Measurements from ENCODE around the gene CDHR2.

The CDHR2 gene

DNA sequence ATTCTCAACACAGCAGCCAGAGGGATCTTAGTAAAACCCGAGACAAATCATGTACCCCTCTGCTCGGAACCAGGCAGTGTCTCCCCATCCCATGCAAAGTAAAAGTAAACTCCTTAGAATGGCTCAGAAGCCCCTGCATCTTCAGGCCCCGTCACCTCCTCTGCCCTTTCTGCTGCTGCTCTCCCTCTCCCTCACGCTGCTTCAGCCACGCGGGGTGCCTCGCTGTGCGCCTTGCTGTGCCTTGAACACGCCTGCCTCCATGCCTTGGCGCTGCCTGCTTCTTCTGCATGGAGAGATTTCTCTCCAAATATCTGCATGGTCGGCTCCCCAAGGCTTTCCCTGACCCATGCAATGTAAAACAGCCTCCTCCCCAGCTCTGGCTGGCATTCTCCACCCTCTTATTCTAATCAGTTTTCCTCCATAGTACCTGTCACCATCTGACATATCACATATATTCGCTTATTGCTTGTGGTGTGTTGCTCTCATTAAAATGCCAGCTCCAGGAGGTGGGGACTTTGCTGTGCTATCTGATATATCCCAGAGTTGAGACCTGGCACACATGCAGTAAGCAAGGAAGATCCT, 52.9 kb downstream of the CDHR2 start:
- Histone ChIP-seq H3K9me3 (ENCODE audit: control insufficient read depth in 5 of 5, low read length in 5 of 5) (no peaks in the 10 kb centered on the region), H3K4me1 (ENCODE audit: control insufficient read depth in 5 of 5, insufficient read depth in 5 of 5, low read length in 5 of 5) (peaks cover 0 to 3% (median 0%) of the 10 kb centered on the region in 5 donors), H3K4me3 (ENCODE audit: low read depth in 1 of 5, low read length in 5 of 5) (no peak overlapping the region), H3K27me3 (ENCODE audit: control insufficient read depth in 5 of 5, insufficient read depth in 4 of 5, low read length in 5 of 5) (peaks cover 6 to 17% (median 12%) of the 10 kb centered on the region in 5 donors), H3K9ac (ENCODE audit: low read length in 5 of 5) (no peak overlapping the region), H3K27ac (ENCODE audit: low read depth, low read length) (no peak overlapping the region), H3K36me3 (ENCODE audit: control insufficient read depth in 5 of 5, insufficient read depth in 5 of 5, low read length in 5 of 5) (no peaks in the 10 kb centered on the region)

DNA sequence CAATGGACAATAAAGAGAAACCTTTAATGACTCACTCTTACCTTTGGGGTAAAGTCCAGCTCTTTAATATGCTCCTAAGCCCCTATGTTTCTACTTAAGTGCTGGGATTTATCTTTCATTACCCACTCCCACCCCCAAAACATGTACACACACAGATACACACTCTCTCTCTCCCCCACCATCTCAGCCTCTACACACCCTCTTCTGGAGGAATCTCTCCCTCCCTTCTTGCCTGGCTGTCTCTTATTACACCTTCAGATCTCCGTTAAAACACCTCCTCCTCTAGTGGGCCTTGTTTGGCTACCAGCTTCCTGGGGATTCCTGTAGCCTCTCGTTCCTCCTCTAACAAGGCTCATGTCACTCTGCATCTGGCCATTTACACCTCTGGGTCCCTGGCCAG, 53.9 kb downstream of the CDHR2 start:
- Histone ChIP-seq H3K9me3 (ENCODE audit: control insufficient read depth in 5 of 5, low read length in 5 of 5) (no peaks in the 10 kb centered on the region), H3K27me3 (ENCODE audit: control insufficient read depth in 5 of 5, insufficient read depth in 4 of 5, low read length in 5 of 5) (peaks cover 0 to 12% (median 6%) of the 10 kb centered on the region in 5 donors), H3K4me1 (ENCODE audit: control insufficient read depth in 5 of 5, insufficient read depth in 5 of 5, low read length in 5 of 5) (no peaks in the 10 kb centered on the region), H3K9ac (ENCODE audit: low read length in 5 of 5) (no peak overlapping the region), H3K36me3 (ENCODE audit: control insufficient read depth in 5 of 5, insufficient read depth in 5 of 5, low read length in 5 of 5) (no peaks in the 10 kb centered on the region), H3K4me3 (ENCODE audit: low read depth in 1 of 5, low read length in 5 of 5) (no peak overlapping the region), H3K27ac (ENCODE audit: low read depth, low read length) (no peak overlapping the region)

DNA sequence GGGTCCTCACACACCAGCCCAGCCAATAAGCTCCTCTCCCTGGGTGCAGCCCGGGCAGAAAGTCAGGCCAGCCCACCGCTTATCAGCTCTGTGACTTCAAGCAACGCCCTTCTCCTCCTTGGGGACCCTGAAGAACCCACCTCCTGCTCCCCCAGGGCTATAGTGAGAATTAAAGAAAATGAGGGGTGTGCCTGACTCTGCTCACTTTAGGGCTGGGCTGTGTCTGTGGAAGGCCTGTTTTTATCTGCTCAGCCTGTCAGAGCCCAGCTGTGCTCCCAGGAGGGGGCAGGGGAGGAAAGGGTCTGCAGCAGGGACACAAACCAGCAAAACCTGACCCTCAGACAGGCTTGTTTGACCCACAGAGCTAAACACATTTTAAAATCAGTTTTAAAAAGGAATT, 56.9 kb downstream of the CDHR2 start:
- H3K4me3 ChIP-seq (ENCODE audit: low read depth in 1 of 5, low read length in 5 of 5), result no peak overlapping the region
- H3K36me3 ChIP-seq (ENCODE audit: control insufficient read depth in 5 of 5, insufficient read depth in 5 of 5, low read length in 5 of 5), result no peaks in the 10 kb centered on the region
- peaks cover 6 to 13% (median 9%) of the 10 kb centered on the region in 5 donors for H3K27me3 ChIP-seq (ENCODE audit: control insufficient read depth in 5 of 5, insufficient read depth in 4 of 5, low read length in 5 of 5)
- H3K9ac ChIP-seq (ENCODE audit: low read length in 5 of 5), result no peak overlapping the region
- peaks cover 0 to 10% (median 8%) of the 10 kb centered on the region in 5 donors for H3K4me1 ChIP-seq (ENCODE audit: control insufficient read depth in 5 of 5, insufficient read depth in 5 of 5, low read length in 5 of 5)
- no peak overlapping the region for H3K27ac ChIP-seq (ENCODE audit: low read depth, low read length)
- no peaks in the 10 kb centered on the region for H3K9me3 ChIP-seq (ENCODE audit: control insufficient read depth in 5 of 5, low read length in 5 of 5)

DNA sequence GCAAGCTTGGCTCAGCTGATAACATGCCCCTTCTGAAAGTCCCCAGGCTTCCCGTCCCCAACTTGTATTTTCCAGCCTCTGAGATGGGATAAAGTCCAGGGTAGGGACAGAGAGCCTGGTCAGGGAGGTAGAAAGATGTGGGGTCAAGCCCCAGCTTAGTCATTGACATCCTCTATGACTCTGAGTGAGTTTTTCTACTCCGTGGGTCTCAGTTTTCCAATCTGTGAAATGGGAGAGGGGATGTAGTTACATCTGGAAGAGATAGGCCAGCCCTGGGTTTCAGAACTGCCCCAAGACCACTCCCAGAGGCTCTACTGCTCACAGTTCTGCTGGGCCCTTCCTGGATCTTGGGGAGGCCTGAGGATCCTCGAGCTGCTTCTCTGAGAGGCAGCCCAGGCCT, 57.7 kb downstream of the CDHR2 start:
- Histone ChIP-seq H3K27me3 (ENCODE audit: control insufficient read depth in 5 of 5, insufficient read depth in 4 of 5, low read length in 5 of 5) (peaks cover 6 to 13% (median 9%) of the 10 kb centered on the region in 5 donors), H3K27ac (ENCODE audit: low read depth, low read length) (no peak overlapping the region), H3K4me3 (ENCODE audit: low read depth in 1 of 5, low read length in 5 of 5) (no peak overlapping the region), H3K36me3 (ENCODE audit: control insufficient read depth in 5 of 5, insufficient read depth in 5 of 5, low read length in 5 of 5) (no peaks in the 10 kb centered on the region), H3K4me1 (ENCODE audit: control insufficient read depth in 5 of 5, insufficient read depth in 5 of 5, low read length in 5 of 5) (peaks cover 0 to 10% (median 8%) of the 10 kb centered on the region in 5 donors), H3K9ac (ENCODE audit: low read length in 5 of 5) (no peak overlapping the region), H3K9me3 (ENCODE audit: control insufficient read depth in 5 of 5, low read length in 5 of 5) (no peaks in the 10 kb centered on the region)

DNA sequence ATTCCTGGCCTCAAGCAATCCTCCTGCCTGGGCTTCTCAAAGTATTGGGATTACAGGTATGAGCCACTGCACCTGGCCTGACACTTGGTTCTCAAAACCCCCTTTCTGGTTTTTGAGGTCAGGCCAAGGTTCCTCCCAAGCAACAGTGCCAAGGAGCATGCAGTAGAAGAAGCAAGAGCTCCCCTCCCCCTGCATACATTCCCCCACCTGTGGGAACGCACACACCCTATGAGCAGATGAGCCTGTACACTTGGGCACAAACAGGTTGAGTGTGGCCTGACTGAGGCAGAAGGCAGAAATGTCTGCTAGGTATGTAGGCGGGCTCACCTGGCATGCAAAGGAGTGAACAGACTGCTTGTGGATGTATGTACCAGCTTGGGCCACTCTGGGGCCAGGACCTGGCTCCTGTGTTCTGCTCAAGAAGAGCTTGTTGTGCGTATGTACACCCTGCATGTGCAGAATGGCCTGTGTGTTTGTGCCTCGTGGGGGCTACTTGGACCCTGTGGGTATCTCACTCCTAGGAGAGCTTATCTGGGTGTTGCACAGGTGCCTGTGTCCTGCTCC, 59.1 kb downstream of the CDHR2 start:
- no peaks in the 10 kb centered on the region for H3K36me3 ChIP-seq (ENCODE audit: control insufficient read depth in 5 of 5, insufficient read depth in 5 of 5, low read length in 5 of 5)
- H3K9ac ChIP-seq (ENCODE audit: low read length in 5 of 5), result peak overlapping the region in 1 of 5 donors; percentile 5
- peaks cover 0 to 10% (median 8%) of the 10 kb centered on the region in 5 donors for H3K4me1 ChIP-seq (ENCODE audit: control insufficient read depth in 5 of 5, insufficient read depth in 5 of 5, low read length in 5 of 5)
- peaks cover 6 to 20% (median 7%) of the 10 kb centered on the region in 5 donors for H3K27me3 ChIP-seq (ENCODE audit: control insufficient read depth in 5 of 5, insufficient read depth in 4 of 5, low read length in 5 of 5)
- no peak overlapping the region for H3K27ac ChIP-seq (ENCODE audit: low read depth, low read length)
- no peaks in the 10 kb centered on the region for H3K9me3 ChIP-seq (ENCODE audit: control insufficient read depth in 5 of 5, low read length in 5 of 5)
- no peak overlapping the region for H3K4me3 ChIP-seq (ENCODE audit: low read depth in 1 of 5, low read length in 5 of 5)

DNA sequence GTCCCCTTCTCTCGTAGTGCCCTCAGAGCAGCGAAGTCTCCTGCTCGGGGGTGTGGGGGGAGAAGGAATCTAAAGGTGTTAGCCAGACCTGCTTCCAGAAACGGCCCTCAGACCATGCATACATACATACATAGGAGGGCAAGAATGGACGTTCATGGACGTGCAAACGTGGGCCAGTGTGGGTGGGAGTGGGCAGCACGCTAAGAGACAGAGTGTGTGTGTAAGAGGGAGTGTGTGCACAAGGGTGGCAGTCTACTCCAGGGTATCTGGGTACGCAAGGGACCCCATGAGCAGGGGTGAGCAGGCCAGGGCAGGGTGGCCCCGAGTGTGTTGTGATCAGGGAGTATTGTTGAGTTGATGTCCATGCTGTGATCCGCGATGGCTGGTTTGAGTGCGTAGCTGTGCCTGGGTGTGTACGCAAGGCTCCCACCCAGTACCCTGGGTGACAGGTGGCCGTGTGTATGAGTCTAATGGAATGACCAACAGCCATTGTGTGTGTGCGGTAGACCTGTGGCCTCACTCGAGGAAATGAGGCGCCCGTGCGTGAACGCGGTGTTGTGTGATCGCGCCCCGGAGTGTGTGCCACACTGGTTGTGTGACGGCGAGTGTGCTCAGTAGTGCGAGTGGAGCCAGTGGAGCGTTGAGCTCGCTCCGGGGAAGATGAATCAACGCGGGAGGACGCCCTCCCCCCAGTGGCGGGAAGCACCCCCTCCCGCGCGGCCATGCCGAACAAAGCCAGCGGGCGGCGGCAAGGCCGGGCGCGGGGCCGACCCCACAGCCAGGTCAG, 60.0 kb downstream of the CDHR2 start:
- Histone ChIP-seq H3K9me3 (ENCODE audit: control insufficient read depth in 5 of 5, low read length in 5 of 5) (no peaks in the 10 kb centered on the region), H3K36me3 (ENCODE audit: control insufficient read depth in 5 of 5, insufficient read depth in 5 of 5, low read length in 5 of 5) (no peaks in the 10 kb centered on the region), H3K4me1 (ENCODE audit: control insufficient read depth in 5 of 5, insufficient read depth in 5 of 5, low read length in 5 of 5) (peaks cover 0 to 10% (median 8%) of the 10 kb centered on the region in 5 donors), H3K27me3 (ENCODE audit: control insufficient read depth in 5 of 5, insufficient read depth in 4 of 5, low read length in 5 of 5) (peaks cover 6 to 24% (median 11%) of the 10 kb centered on the region in 5 donors), H3K4me3 (ENCODE audit: low read depth in 1 of 5, low read length in 5 of 5) (peak overlapping the region; percentile 15 to 63 (median 43)), H3K27ac (ENCODE audit: low read depth, low read length) (no peak overlapping the region), H3K9ac (ENCODE audit: low read length in 5 of 5) (no peak overlapping the region)

DNA sequence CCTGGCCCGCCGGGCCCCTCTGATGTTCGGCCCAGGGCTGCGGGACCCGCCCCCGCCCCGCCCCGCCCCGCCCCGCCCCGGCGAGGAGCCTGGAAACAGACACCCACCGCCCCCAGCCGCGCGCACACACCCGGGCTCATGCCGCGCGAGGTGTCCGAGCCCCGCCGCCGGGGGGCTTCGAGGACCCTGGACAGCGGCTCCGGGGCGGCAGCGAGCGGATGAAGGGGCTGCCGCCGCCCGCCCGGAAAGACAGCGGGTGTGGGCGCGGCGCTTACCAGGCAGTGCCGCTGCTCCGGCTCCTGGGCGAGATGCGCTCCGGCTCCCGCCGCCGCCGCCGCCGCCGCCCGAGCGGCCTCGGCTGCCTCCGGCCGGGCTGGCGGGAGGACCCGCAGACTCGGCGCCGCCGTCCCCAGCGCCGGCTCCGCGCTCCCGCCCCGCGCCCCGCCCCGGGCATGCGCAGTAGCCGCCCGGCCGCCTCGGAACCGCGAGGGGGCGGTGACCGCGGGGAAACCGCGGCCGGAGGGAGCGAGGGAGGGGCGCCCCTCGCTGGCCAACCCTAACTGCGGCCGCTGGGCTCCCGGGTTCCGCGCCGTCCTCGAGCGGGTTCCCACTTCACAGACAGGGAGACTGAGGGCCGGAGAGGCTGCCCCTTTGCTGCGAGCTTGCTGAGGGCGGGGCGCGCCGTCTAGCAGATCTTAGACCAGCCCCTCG, 60.7 kb downstream of the CDHR2 start, which contains the start of gene GPRIN1:
TSS of gene GPRIN1 (minus strand) at position 433 of the 711 bp plus-strand sequence. CDS start 10,322 bp downstream, outside the sequence.
- H3K9me3 ChIP-seq (ENCODE audit: control insufficient read depth in 5 of 5, low read length in 5 of 5), result no peaks in the 10 kb centered on the region
- H3K27ac ChIP-seq (ENCODE audit: low read depth, low read length), result no peak within 1 kb of the TSS
- H3K4me3 ChIP-seq (ENCODE audit: low read depth in 1 of 5, low read length in 5 of 5), result peak within 1 kb of the TSS; percentile 15 to 63 (median 62)
- peaks cover 6 to 25% (median 11%) of the 10 kb centered on the region in 5 donors for H3K27me3 ChIP-seq (ENCODE audit: control insufficient read depth in 5 of 5, insufficient read depth in 4 of 5, low read length in 5 of 5)
- H3K9ac ChIP-seq (ENCODE audit: low read length in 5 of 5), result no peak within 1 kb of the TSS
- H3K36me3 ChIP-seq (ENCODE audit: control insufficient read depth in 5 of 5, insufficient read depth in 5 of 5, low read length in 5 of 5), result no peaks in the 10 kb centered on the region
- H3K4me1 ChIP-seq (ENCODE audit: control insufficient read depth in 5 of 5, insufficient read depth in 5 of 5, low read length in 5 of 5), result peaks cover 0 to 10% (median 8%) of the 10 kb centered on the region in 5 donors

DNA sequence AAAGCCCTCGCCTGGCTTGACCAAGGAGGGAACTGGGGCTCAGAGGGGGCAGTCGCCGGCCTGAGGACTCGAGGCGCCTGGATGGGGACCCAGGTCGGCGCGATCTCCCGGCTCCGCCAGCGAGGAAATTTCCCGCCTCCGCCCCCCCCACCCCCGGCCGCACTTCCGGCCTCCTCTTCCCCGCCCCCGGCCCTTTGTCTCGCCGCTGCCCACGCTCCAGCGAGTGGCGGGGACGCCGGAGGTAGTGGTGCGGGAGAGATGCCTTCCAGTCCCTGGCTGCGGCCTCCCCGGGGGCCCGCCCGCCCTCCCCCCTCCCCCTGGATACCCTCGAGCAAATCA, 61.3 kb downstream of the CDHR2 start:
- peaks cover 6 to 28% (median 11%) of the 10 kb centered on the region in 5 donors for H3K27me3 ChIP-seq (ENCODE audit: control insufficient read depth in 5 of 5, insufficient read depth in 4 of 5, low read length in 5 of 5)
- H3K27ac ChIP-seq (ENCODE audit: low read depth, low read length), result no peak overlapping the region
- no peaks in the 10 kb centered on the region for H3K9me3 ChIP-seq (ENCODE audit: control insufficient read depth in 5 of 5, low read length in 5 of 5)
- H3K9ac ChIP-seq (ENCODE audit: low read length in 5 of 5), result no peak overlapping the region
- peak overlapping the region in 4 of 5 donors; percentile 48 to 63 (median 62) for H3K4me3 ChIP-seq (ENCODE audit: low read depth in 1 of 5, low read length in 5 of 5)
- H3K4me1 ChIP-seq (ENCODE audit: control insufficient read depth in 5 of 5, insufficient read depth in 5 of 5, low read length in 5 of 5), result peaks cover 0 to 10% (median 8%) of the 10 kb centered on the region in 5 donors
- H3K36me3 ChIP-seq (ENCODE audit: control insufficient read depth in 5 of 5, insufficient read depth in 5 of 5, low read length in 5 of 5), result no peaks in the 10 kb centered on the region

DNA sequence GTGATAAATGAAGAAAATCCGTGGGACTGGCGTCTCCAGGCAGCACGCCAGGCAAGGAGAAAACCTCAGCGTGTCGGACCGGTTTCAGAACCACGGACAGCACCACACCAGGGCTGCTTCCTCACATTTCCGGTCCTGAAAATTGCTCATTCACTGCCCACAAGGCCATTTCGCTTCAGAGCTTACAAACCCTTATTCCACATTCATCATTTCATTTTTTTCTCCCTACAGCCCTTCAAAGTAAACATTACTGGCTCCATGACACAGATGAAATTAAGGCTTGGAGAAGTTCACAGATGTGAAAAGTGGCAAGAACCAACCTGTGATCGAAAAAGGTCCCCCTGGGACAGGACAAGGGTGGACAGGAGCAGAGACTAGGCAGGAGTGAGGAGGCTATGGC, 62.3 kb downstream of the CDHR2 start:
- H3K9me3 ChIP-seq (ENCODE audit: control insufficient read depth in 5 of 5, low read length in 5 of 5), result no peaks in the 10 kb centered on the region

More for the DNA sequence above, 62.3 kb downstream of the CDHR2 start:
- peaks cover 0 to 10% (median 8%) of the 10 kb centered on the region in 5 donors for H3K4me1 ChIP-seq (ENCODE audit: control insufficient read depth in 5 of 5, insufficient read depth in 5 of 5, low read length in 5 of 5)
- H3K9ac ChIP-seq (ENCODE audit: low read length in 5 of 5), result no peak overlapping the region
- no peaks in the 10 kb centered on the region for H3K36me3 ChIP-seq (ENCODE audit: control insufficient read depth in 5 of 5, insufficient read depth in 5 of 5, low read length in 5 of 5)
- H3K27me3 ChIP-seq (ENCODE audit: control insufficient read depth in 5 of 5, insufficient read depth in 4 of 5, low read length in 5 of 5), result peaks cover 6 to 32% (median 18%) of the 10 kb centered on the region in 5 donors
- no peak overlapping the region for H3K27ac ChIP-seq (ENCODE audit: low read depth, low read length)
- no peak overlapping the region for H3K4me3 ChIP-seq (ENCODE audit: low read depth in 1 of 5, low read length in 5 of 5)
